ENCODE results near the gene OR7A17. TPM values are rescaled to one million over a fixed set of nuclear protein-coding genes. Genes with fewer than 3 reads are reported as not detected.

Gene OR7A17
- total and polyA plus RNA-seq, 2 of the 8 experiments (the other 6 are each of a cell fraction or from before 2014, with no cell fraction given) = not detected

DNA sequence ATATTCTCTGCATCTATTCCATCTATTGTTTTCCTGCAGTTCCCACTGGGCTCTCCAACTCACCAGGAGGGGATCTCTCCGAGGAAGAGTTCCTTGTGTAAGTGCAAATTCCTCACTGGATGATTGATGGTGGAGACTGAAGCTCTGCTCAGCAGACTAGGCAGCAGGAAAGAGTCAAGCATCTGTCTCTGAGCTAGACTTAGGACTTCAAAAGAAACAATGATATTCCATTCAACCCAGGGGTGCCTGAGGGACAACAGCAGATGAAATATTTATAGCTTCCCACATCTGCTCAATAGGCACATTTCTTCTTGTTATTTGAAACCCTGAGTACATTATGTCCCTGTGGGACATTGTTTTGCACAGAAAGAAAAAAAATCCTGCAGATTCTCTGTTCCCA is 50.9 kb downstream of the OR7A17 start, which contains the start of the genes OR7A5 and OR7C1:
OR7A5 (minus strand) TSS at position 175 of the 400 bp plus-strand sequence. CDS start 6,944 bp downstream, outside the sequence.
OR7C1 (minus strand) TSS at position 175 of the 400 bp plus-strand sequence. CDS start 35,049 bp downstream, outside the sequence.
- CTCF ChIA-PET (ENCODE audit: partially characterized antibody) = interaction anchor here (0.9 kb wide), 1 partner anchor 72 kb away, joined by 3 read pairs; no protein-coding TSS in a partner anchor
- DNase-seq (ENCODE audit: low read depth in 1 of 2, low spot score in 2 of 2) = no peak
- no peak within 1 kb of the TSS for H2BK20ac ChIP-seq (ENCODE audit: low read length)
- H3K4me3 ChIP-seq (ENCODE audit: extremely low read depth in 1 of 4, insufficient read depth in 2 of 4, low read depth in 3 of 4, low read length in 4 of 4) = no peak within 1 kb of the TSS
- H3K4me2 ChIP-seq (ENCODE audit: insufficient read depth in 1 of 2, low read depth in 2 of 2, low read length in 2 of 2) = no peak within 1 kb of the TSS
- no peaks in the 10 kb centered on the region for H3K27me3 ChIP-seq (replicated peaks in 1 of 4; ENCODE audit: control insufficient read depth in 3 of 4, extremely low read depth in 1 of 4, insufficient read depth in 3 of 4, low read length in 3 of 4)
- H3K27ac ChIP-seq (ENCODE audit: low read depth, low read length) = no peak within 1 kb of the TSS
- H3K4me1 ChIP-seq (replicated peaks in 1 of 4; ENCODE audit: control insufficient read depth in 3 of 4, insufficient read depth in 4 of 4, low read length in 3 of 4) = no peaks in the 10 kb centered on the region
- H3K79me2 ChIP-seq (ENCODE audit: control insufficient read depth in 1 of 2, insufficient read depth in 2 of 2, low read length in 2 of 2) = no peaks in the 10 kb centered on the region
- H3K79me1 ChIP-seq (ENCODE audit: low read depth, low read length) = no peaks in the 10 kb centered on the region
- no peak within 1 kb of the TSS for H2AK5ac ChIP-seq (ENCODE audit: low read depth, low read length)
- peaks cover 58 to 66% of the 10 kb centered on the region in 2 experiments for H3K9me3 ChIP-seq (ENCODE audit: insufficient read depth in 2 of 2, low read depth in 1 of 2, low read length in 1 of 2)
- no peak for FAIRE-seq
- no peaks in the 10 kb centered on the region for H3K36me3 ChIP-seq (ENCODE audit: control insufficient read depth in 2 of 4, insufficient read depth in 4 of 4, low read length in 3 of 4)
- H3K23me2 ChIP-seq (ENCODE audit: low read depth, low read length) = no peaks in the 10 kb centered on the region
- POLR2A ChIA-PET (ENCODE audit: partially characterized antibody) = no interaction called here
- H4K20me1 ChIP-seq (replicated peaks in 1 of 2; ENCODE audit: control insufficient read depth in 1 of 2, insufficient read depth in 2 of 2, low read length in 2 of 2) = no peaks in the 10 kb centered on the region
- no peak within 1 kb of the TSS for H2BK12ac ChIP-seq (ENCODE audit: low read depth, low read length)
- H2BK15ac ChIP-seq (ENCODE audit: low read length) = no peak within 1 kb of the TSS
- H2AFZ ChIP-seq (ENCODE audit: low read length) = no peak within 1 kb of the TSS
- no peak within 1 kb of the TSS for H4K91ac ChIP-seq (replicated peaks; ENCODE audit: insufficient read length, low read length)
- no peak within 1 kb of the TSS for H3K14ac ChIP-seq (ENCODE audit: insufficient read length)
- no peak within 1 kb of the TSS for H2BK5ac ChIP-seq (ENCODE audit: low read depth, low read length)
- no peak within 1 kb of the TSS for H4K8ac ChIP-seq (ENCODE audit: extremely low read depth, insufficient read depth, low read length)
- H3K9ac ChIP-seq (replicated peaks in 1 of 4; ENCODE audit: extremely low read depth in 1 of 4, low read depth in 3 of 4, low read length in 3 of 4) = no peak within 1 kb of the TSS
- no peak within 1 kb of the TSS for H4K5ac ChIP-seq (ENCODE audit: insufficient read length, low read depth, low read length)
- H2BK120ac ChIP-seq (replicated peaks; ENCODE audit: low read depth, low read length) = no peak within 1 kb of the TSS
- 80% methylated on average over 1 of the region's 1 CpG; no CpG with 5 or more reads in 1 of the 2 experiments for WGBS, 2 experiments (ENCODE audit: extremely low coverage in 1 of 2, insufficient coverage in 1 of 2, insufficient read length in 1 of 2, insufficient replicate concordance in 2 of 2, low coverage in 1 of 2, low lambda C conversion rate in 2 of 2, missing lambda C conversion rate in 1 of 2)
- H3K56ac ChIP-seq (replicated peaks; ENCODE audit: insufficient read length, low read depth, low read length) = no peak within 1 kb of the TSS
- H3K23ac ChIP-seq (ENCODE audit: insufficient read length) = no peak within 1 kb of the TSS
- no peak within 1 kb of the TSS for H3K4ac ChIP-seq (replicated peaks; ENCODE audit: insufficient read length, low read depth, low read length)
- no peak within 1 kb of the TSS for H3K18ac ChIP-seq (ENCODE audit: extremely low read depth, low read length)
- no peak for TF ChIP-seq RAD21 (IDR thresholded peaks at IDR 0.05 in 1 of 2, conservative IDR thresholded peaks at IDR 0.05 in 1 of 2; ENCODE audit: low read depth in 2 of 2, low read length in 2 of 2)
- TF ChIP-seq, protein P1, sequence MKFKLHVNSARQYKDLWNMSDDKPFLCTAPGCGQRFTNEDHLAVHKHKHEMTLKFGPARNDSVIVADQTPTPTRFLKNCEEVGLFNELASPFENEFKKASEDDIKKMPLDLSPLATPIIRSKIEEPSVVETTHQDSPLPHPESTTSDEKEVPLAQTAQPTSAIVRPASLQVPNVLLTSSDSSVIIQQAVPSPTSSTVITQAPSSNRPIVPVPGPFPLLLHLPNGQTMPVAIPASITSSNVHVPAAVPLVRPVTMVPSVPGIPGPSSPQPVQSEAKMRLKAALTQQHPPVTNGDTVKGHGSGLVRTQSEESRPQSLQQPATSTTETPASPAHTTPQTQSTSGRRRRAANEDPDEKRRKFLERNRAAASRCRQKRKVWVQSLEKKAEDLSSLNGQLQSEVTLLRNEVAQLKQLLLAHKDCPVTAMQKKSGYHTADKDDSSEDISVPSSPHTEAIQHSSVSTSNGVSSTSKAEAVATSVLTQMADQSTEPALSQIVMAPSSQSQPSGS (IDR thresholded peaks at IDR 0.05; ENCODE audit: low read length) = no peak
- TF ChIP-seq ZNF274 (IDR thresholded peaks at IDR 0.05; ENCODE audit: borderline replicate concordance, extremely low read depth, low read length) = no peak
- no peak for TF ChIP-seq TCF12 (IDR thresholded peaks at IDR 0.05; ENCODE audit: low read depth, low read length)
- TF ChIP-seq YY1 (IDR thresholded peaks at IDR 0.05; ENCODE audit: low read depth, low read length) = no peak
- TF ChIP-seq SIX5 (IDR thresholded peaks at IDR 0.05; ENCODE audit: low read depth, low read length) = no peak
- TF ChIP-seq SP2 (IDR thresholded peaks at IDR 0.05; ENCODE audit: low read length) = no peak
- no peak for TF ChIP-seq SIRT6 (IDR thresholded peaks at IDR 0.05; ENCODE audit: low read length)
- no peak for TF ChIP-seq TEAD4 (IDR thresholded peaks at IDR 0.05; ENCODE audit: low read depth, low read length)
- TF ChIP-seq KDM4A (IDR thresholded peaks at IDR 0.05; ENCODE audit: low read depth, low read length, severe bottlenecking) = no peak
- TF ChIP-seq MAFK (IDR thresholded peaks at IDR 0.05; ENCODE audit: low read depth, low read length) = no peak
- no peak for TF ChIP-seq NRF1 (IDR thresholded peaks at IDR 0.05; ENCODE audit: low read depth, low read length)
- TF ChIP-seq POLR2A (IDR thresholded peaks at IDR 0.05; ENCODE audit: control extremely low read depth in 1 of 2, low read depth in 2 of 2, low read length in 2 of 2) = no peak
- TF ChIP-seq TAF1 (IDR thresholded peaks at IDR 0.05; ENCODE audit: low read depth, low read length) = no peak
- no peak for TF ChIP-seq EGR1 (IDR thresholded peaks at IDR 0.05; ENCODE audit: borderline replicate concordance, low read depth, low read length)
